NCI-H1694 (cell line): ENCODE results near the gene PIGS.
"Not testable (repeated sequence)": the region's sequence is repeated elsewhere in the genome, so short reads cannot be mapped to it uniquely, and the experiment has no call there.

Experiments
- DNase-seq: peaks from one replicate; lab custom pipeline; 2025; lab: John Stamatoyannopoulos, UW

The PIGS gene

DNA sequence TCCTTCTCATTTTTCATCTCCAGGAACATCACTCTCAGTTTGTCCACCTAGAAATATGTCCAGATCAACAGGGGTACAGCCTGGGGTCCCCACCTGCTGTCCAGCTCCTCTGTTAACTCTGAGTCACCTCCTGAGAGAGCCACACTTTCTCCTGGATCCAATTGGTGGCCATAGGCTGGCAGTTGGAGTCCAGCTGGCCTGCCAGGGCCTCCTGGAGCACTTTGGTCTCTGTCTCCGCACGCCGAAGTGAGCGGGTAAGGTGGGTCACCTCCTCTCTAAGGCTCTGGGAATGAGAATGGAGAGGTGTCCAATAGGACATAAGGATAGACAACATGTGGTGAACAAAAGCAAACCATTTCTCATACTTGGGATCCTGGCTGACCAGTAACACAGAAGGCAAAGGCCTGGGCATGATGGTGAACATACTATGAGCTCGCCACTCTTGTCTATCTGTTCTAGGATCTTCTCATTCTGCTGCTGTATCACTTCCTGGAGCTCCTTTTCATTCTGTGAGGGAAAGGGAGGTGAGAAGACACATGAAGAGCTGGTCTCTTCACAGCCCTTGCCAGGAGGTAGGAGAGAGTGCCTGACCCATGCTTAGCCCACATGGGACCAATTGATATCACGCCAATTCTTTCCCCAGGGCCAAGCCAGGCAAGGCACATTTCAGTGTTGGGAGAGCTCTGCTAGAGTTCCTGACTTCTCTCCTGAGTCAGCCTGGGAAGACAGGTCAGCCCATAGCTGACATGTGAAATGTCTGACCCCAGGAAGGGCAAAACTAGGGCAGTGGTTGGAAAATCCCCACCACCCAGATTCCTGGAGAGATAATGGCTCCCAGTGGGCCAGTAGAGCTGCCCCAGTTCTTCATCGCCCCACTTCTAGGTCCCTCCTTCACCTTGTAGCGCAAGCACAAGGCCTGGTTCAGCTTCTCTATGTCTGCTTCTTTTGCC, 7.2 kb upstream of the PIGS start:
- no peak for DNase-seq

DNA sequence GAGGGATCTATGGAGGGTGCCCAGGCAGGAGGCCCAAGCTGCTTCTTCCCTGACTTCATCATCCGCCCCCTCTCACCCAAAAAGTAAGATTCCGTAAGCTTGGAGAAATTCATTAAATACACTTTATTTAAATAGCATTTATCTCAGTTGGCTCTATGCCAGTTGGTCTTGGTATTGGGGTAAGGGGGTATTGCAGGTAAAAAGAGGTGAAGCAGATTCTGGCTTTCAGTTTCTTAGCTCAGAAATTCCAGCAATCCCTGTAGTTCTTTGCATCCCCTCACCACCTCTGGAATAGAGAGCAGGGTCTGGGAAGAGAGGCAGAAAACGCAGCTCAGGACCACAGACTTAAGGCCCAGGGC, 6.1 kb upstream of the PIGS start:
- DNase-seq = no peak

DNA sequence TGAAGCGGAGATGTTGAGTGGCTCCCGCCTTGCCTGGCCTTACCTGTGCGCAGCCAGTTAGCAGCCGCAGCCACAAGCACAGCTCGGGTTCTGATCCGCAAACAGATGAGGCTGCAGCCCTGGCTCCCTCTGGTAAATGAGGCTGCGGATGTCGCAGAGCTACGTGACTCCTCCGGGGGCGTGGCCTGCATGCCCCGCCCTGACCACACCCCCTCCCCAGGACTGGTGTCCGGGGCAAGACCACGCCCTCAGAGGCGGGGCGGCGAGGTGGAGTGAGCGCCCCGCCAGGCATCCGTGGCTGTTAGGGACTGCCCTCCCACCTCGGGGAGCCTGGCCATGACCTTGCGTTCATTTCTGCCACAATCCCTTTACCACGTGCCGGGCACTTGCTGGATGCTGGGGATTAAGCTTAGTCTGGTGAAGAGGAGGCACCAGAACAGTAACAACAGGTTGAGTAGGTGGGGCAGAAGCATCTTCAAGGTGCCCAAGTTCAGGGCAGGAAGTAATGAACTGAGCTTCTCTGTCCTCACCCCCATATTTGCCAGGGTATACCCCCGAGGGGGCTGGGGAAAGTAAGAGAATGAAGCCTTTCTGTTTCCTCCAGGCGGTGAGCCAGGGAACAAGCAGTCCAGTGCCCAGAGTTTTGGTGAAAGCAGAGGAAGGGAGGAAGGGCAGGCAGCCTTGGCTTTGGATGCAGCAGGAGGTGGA, 5.6 kb upstream of the PIGS start, which contains the start of gene ALDOC:
TSS of gene ALDOC (minus strand) at position 138 of the 708 bp plus-strand sequence. CDS start 1,363 bp downstream, outside the sequence.
- DNase-seq = peak; percentile 86

DNA sequence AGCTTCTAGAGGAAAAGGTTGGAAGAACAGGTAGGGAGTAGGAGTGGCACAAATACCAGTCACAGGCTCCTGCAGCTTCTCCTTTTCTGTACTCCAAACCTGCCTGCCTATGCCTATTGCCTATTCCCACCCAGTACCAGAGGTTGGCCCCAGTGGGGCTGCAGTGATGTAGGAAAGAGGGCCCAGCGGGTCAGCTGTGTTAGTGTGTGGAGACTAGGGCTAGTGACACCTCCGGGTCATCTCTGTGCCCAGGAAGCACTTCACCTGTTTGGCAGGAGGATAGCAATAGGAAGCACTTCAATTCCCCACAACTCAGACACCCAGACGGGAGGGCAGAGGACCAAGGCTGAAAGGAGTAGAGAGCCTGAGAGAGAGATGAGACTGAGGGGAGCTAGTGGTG, 4.7 kb upstream of the PIGS start:
- not testable (repeated sequence) for DNase-seq

DNA sequence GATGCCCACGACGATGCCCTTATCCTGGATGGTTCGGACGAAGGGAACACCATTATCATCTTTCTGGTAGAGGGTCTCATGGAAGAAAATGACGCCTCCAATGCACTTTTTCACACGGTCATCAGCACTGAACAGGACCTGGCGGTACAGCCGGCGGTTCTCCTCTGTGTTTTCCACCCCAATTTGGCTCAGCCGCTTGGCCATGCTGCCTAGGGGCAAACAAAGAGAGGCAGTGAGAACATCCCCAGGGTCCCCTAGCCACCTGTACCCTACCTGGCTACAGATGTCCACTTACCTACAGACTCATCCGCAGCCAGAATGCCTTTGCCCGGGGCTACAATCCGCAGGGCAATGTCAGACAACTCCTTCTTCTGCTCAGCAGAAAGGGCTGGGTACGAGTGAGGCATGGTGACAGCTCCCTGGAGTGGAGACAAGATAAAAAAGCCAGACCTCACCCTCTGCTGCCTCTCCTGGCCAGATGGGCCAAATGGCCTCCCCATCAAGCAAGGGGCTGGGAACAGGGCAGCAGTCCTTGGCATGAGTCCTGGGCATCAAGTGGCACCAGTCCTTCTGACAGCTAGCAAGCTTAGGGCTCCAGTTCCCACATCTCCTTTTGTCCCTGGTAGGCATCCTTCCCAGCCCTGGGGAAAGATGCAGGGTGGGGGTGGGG, 3.9 kb upstream of the PIGS start:
- DNase-seq = no peak

DNA sequence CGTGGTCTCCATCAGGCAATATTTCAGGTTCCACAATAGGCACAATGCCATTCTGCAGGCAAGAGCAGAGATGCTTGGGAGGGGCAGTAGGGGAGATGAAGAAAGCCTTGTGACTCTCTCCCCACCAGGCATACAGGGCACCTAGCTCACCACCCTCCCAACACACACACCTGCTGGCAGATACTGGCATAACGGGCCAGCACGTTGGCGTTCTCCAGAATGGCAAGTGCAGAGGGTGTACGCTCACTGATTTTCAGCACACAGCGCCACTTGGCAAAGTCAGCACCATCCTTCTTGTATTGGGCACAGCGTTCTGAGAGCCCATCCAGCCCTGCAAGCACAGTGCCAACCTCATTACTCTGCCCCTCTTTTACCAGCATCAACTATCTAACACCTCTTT, 3.2 kb upstream of the PIGS start:
- DNase-seq = no peak

DNA sequence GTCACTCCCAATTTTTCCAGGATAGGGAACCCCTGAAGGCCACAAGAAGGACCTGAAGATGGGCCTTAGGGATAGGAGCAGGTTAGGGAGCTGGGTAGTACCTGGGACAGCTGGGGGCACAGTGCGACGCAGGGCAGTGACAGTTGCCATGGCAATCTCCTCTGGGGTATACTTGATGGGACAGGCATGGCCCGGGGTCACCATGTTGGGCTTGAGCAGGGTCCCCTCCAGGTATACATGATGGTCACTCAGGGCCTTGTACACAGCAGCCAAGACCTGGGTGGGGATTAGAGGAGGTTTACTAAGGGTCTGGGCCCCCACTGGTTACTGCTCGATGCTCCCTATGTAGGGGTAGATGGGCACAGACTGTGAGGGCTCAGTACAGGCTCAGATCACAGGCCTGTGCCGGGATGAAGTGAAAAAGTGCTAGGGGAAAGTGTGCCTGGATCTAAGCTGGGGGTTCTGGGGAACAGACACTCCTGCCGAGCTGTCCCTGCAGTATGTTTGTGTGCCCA, 2.7 kb upstream of the PIGS start:
- no peak for DNase-seq

DNA sequence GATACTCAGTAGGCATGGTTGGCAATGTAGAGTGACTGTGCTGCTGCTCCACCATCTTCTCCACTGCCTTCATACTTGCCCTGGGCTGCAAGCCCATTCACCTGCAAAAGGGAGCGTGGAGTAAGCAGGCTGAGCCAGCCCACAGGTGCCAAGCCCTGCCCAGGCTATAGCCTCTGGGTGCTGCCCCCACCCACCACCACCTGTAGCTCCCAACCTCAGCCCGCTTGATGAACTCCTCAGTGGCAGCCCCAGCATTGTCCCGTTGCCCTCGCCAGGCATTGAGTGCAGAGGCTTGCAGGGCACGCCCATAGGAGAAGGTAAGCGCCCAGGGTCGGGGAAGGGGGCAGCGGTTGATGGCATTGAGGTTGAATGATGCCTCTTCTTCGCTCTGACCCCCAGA, 2.2 kb upstream of the PIGS start:
- DNase-seq = no peak

DNA sequence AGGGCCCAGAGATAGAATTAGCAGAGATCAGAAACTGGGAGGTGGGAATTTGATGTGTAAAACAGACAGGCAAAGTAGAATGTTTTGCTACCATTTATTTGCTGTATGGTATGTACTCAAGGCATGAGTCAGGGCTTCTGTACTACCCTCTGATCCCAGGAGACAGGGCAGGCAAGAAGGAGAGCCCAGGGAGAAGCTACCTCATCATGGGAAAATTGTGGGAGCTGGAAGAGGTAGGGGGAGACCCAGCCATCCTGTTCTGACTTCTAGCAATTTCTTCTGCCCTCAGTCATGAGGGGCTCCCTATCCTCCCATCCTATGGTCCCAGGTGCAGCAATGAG, 1.7 kb upstream of the PIGS start:
- no peak for DNase-seq

DNA sequence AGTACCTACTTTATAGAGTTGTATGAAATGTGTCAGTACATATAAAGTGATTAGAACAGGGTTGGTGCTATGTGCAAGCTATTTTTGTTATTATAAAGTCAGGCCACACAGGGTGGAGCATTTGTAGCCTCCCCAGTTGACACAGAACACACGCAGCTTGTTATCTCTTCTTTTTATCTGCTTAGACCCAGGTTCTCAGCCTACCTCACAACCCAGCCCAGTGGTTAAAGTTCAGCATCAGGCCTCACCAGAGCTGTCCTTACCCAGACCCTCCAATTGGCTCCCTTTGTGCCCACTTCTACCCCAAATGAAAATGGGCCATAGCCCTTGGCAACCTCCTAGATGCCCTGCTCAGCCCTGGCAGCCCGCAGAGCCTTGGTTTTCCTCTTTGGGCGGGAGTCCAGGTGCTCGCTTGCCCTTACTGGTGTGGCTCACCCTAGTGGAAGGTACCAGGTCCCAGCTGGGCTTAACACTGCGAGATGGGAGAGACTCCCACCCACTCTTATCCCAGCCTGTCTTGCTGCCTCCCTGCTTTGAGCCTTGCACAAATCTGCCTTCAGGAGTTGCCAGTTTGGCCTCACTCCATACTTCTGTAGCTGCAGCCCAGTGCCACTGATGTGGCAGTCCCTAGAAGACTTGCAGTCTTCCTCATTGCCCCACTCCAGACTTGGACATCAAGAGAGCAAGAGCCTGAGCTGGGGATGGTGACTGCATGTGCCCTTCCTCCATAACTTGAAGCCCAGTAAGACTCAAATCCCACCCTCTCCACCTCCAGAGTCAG, 1.1 kb upstream of the PIGS start:
- DNase-seq = no peak

DNA sequence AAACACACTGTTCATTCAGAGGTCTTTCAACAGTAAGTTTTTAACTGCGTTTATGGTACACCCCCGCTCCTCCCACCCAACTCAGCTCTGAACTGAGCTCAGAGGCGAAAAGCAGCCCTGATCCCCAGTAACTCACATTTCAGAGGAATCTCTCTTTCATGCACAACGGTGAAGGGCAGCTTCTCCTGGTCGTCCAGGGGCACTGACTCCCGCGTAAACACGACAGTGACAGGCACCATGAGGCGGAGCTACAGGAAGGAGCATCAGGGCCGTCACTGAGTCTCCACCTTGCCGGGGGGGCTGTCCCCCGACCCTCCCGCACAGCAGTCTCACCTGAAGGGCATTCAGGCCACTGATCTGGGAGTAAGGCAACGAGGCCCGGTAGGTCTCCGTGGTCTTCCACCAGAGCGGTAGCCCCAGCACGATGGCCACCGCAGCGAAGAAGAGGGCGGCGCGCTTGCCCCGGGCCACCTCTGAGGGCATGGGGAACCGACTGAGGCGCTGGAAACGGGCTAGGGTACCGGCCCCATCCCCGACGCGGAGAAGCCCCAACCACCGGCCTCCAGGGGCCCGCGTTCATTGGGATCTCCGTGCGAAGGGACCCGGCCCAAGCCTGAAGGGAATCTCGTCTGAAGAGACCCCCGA, 486 bp downstream of the PIGS start:
- peak; percentile 10 for DNase-seq

DNA sequence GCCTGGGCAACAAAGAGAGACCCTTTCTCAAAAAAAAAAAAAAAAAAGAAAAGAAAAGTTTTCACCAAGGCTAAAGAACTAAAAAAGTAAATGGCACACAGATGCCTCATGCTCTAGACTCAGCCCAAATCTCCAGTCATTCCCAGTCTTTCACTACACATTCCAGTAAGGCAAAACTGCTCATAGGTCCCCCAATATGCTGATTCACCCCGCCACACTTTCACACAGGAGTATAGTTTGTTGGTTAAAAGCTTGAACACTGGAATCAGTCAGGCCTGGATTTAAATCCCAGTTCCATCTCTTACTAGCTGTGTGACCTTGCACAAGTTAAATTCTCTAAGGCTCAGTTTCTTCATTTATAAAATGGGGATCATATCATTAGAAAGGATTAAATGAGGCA, 1.9 kb downstream of the PIGS start:
- no peak for DNase-seq

DNA sequence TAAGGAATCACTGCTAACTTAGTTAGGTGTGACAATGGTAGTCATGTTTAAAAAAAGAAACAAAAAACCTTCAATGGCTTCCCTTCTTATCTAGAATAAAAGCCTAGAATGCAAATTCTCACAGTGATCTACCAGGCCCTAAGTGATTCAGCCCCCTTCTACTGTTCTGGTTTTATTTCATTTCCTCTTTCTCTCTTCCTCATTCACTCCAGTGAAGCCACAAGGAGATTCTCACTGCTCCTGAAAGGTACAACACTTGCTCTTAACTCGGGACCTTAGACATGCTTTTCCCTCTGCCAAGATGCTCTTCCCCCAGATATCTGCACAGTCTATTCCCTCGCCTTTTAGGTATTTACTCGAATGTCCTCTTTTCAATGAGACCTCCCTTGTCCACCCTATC, 3.7 kb downstream of the PIGS start:
- no peak for DNase-seq

DNA sequence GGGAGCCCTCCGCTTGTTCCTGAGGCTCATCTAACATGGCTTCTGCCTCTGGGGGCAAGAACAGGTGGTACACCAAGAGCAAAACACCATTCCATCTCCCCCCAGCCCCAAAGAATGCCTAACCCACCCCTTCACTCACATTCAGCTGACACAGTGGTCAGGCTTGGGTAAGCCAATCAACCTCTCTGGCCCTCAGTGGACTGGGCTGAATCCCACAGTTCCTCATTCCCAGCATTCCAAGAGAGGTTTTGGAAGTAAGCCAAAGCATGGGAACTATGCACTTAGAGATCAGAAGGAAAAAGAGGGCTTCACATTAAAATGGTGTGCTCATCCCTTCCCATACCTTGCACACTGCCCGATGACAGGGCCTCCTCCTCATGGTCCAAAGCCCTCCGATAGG, 7.8 kb downstream of the PIGS start:
- no peak for DNase-seq

DNA sequence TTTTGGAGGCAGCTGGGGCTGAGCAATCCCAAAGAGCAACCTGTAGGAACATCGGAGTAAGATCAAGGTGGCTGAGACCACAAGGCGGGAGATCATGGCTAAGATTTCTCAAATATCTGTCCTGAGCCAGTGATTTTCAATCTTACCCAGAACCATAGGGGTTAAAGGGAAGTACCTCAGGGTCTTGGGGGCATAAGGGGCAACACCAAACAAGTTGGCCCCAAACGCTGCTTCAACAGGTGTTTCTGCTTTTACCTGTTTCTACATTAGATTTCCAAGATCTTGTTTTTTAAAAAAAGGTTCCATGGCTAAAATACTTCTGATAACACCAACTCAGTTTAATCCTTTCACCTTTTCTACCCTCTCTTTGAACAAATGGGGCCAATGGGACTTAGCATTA, 16.3 kb downstream of the PIGS start:
- DNase-seq = no peak

DNA sequence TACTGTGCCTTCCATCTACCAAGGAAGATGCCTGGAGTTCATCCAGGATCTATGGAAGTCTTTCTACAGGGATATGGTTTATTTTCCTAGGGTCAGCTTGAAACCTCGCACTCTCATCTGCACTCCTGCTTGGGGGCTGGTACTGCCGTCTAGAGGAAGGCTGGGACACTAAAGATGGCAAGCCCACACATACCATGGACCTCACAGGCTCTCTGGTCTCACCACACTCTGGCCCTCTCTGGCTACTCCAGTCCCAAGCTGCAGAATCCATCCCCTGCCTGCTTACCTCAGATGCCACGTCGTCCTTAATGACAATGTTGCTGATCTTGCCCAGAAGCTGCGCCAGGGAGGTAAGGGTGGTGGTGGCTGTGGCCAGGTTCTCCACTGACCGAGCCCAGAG, 16.8 kb downstream of the PIGS start:
- DNase-seq = peak; percentile 8

DNA sequence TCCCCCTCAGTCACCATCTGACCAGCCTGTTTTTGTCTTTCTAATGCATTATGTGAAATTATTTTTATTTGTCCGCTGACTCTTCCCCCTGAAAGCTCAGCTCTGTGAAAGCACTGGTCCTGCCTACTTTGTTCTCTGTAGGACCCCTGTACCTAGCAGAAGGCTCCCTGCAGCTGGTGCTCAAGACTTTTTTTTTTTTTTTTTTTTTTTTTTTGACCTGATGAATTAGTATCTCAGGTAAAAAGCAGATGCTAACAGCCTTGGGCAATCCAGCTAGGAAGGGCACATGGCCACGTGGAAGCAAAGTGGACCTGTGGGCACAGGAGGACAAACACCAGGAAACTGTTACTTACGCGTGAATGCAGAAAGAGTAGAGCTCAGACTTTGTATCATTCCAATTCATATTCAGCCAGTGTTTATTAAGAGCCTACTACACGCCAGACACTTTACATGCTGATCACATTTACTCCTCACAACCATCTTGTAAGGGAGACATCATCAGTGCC, 18.3 kb downstream of the PIGS start:
- no peak for DNase-seq

DNA sequence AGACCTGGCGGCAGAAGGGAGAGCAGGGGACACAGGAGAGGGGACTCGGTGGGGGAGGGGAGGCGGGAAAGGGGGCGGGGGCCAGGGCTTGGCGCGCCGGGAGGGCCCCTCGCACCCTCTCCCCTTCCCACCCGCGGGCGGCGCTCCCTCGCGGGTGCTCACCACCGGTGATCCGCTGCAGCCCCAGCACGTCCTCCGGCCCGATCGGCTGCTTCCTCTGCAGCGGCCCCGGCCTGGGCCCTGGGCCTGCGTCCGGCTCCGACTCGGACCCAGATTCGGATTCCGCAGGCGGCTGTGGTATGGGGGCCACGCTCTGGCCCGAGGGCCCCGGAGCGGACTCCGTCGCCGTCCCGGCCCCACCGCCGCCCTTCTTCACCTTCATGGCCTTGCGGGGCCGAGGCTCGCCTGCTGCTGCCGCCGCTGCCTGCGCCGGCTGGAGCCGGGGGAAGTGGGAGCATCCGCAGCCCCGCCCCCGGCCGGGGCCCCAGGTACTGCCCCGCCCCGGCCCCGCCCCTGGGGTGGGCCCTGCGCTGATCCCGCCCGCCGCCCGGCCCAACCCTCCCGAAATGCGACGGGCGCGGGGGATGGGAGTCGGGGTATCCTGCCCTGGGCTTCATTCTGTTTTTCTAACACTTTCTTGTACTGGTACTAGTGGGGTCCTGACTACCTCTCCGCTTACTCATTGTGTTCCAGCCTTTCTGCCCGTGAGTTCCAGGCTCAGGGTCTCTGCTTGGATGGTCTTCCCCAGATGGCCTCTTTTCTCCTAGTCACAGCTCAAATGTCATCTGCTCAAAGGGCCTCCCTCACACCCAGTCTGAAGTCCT, 18.9 kb downstream of the PIGS start, which contains the start of gene UNC119:
TSS of gene UNC119 (minus strand) at position 449 of the 824 bp plus-strand sequence. CDS start at position 382, 67 bp downstream.
- DNase-seq = peak; percentile 67

DNA sequence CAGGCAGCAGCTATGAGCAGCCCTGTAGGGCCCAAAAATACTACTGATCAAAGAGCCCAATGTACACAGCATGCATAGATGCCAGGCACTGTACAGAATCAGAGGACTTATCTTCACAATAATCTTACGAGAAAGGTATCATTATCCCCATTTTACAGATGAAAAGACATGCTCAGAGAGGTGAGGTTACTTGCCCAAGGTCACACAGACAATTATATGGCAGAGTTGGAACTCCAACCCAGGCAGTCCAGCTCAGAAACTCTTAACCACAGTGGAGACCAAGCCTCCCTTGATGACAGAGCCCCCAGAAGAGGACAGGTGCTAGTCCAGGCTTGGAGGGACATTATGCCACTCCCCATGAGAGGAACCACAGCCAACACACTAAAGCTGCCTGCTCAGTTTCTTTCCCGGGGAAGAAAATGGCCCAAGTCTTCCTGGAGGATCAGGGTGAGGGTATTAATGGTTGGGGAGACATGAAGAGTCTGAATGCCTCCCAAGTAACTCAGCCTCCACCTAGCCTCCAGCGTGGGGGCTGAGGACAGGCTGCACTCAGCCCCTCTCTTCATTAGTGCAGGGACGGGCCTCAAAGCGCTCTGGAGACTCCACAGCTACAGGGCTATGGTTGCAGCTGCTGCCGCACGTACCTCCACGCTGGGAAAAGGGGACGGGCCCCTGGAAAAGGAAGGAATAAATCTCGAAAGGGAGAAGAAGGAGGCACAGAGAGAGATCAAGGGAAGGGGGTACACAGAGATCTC, 19.7 kb downstream of the PIGS start:
- peak; percentile 12 for DNase-seq
